Astrocyte (in vitro differentiated cells and primary cell): Measurements from ENCODE around the gene KRTAP10-2. TPM values are rescaled to one million over a fixed set of nuclear protein-coding genes. Genes with fewer than 3 reads are reported as not detected.

Experiments used
- DNase-seq: peaks from one replicate; pipeline ENCODE4 v3.0.0-alpha.2; 2010; ENCODE audit warnings: low read depth
- FAIRE-seq: peaks from 2 replicates; lab custom pipeline; 2011; peaks lifted over from hg19 to GRCh38; lab: Jason Lieb, UNC
- H2AFZ ChIP-seq: 2 replicates; pipeline ENCODE4 v1.6.0; 2012; ENCODE audit warnings: low read depth, low read length, inconsistent platforms
- H3K27ac ChIP-seq: 2 replicates; pipeline ENCODE4 v1.5.1; 2011; ENCODE audit warnings: low read depth, low read length, inconsistent platforms
- H3K27me3 ChIP-seq: 2 replicates; pipeline ENCODE4 v1.6.0; 2011; ENCODE audit warnings: low read length, inconsistent platforms; ENCODE audit not compliant: insufficient read depth
- H3K36me3 ChIP-seq: 2 replicates; pipeline ENCODE4 v1.5.1; 2011; ENCODE audit warnings: low read length, inconsistent platforms; ENCODE audit not compliant: insufficient read depth
- H3K4me1 ChIP-seq: 2 replicates; pipeline ENCODE4 v1.5.1; 2011; ENCODE audit warnings: low read length, inconsistent platforms; ENCODE audit not compliant: insufficient read depth
- H3K4me2 ChIP-seq: 2 replicates; pipeline ENCODE4 v1.6.0; 2012; ENCODE audit warnings: low read length, inconsistent platforms
- H3K4me3 ChIP-seq: 2 replicates; pipeline ENCODE4 v1.5.1; 2011; ENCODE audit warnings: low read depth, mild to moderate bottlenecking, low read length, inconsistent platforms; ENCODE audit not compliant: insufficient read depth
- H3K79me2 ChIP-seq: 2 replicates; pipeline ENCODE4 v1.6.0; 2012; ENCODE audit warnings: mild to moderate bottlenecking, low read length, inconsistent platforms; ENCODE audit not compliant: insufficient read depth
- H3K9ac ChIP-seq: 2 replicates; pipeline ENCODE4 v1.6.0; 2012; ENCODE audit warnings: mild to moderate bottlenecking, low read length, inconsistent platforms
- H3K9me3 ChIP-seq: 2 replicates; pipeline ENCODE4 v1.5.1; 2012; ENCODE audit warnings: low read depth, mild to moderate bottlenecking, low read length, inconsistent platforms; ENCODE audit not compliant: insufficient read depth
- H4K20me1 ChIP-seq: 2 replicates; pipeline ENCODE4 v1.6.0; 2012; ENCODE audit warnings: low read length, inconsistent platforms; ENCODE audit not compliant: insufficient read depth
- H3K27ac Mint-ChIP-seq: one replicate; pipeline ENCODE4 v1.8.0; 2021; ENCODE audit warnings: mild to moderate bottlenecking, mixed read lengths; ENCODE audit not compliant: unreplicated experiment
- H3K27me3 Mint-ChIP-seq: one replicate; pipeline ENCODE4 v1.8.0; 2021; ENCODE audit warnings: low read depth, mixed read lengths; ENCODE audit not compliant: unreplicated experiment
- H3K36me3 Mint-ChIP-seq: one replicate; pipeline ENCODE4 v1.8.0; 2021; ENCODE audit warnings: low read depth, mixed read lengths; ENCODE audit not compliant: unreplicated experiment
- H3K4me1 Mint-ChIP-seq: one replicate; pipeline ENCODE4 v1.8.0; 2021; ENCODE audit warnings: low read depth, mixed read lengths; ENCODE audit not compliant: unreplicated experiment
- H3K4me3 Mint-ChIP-seq: one replicate; pipeline ENCODE4 v1.8.0; 2021; ENCODE audit warnings: mild to moderate bottlenecking, moderate library complexity, mixed read lengths; ENCODE audit not compliant: unreplicated experiment
- H3K9me3 Mint-ChIP-seq: one replicate; pipeline ENCODE4 v1.8.0; 2021; ENCODE audit warnings: mild to moderate bottlenecking, mixed read lengths; ENCODE audit not compliant: unreplicated experiment
- EZH2 ChIP-seq: IDR thresholded peaks from 2 replicates; pipeline ENCODE4 v1.6.1; 2012; ENCODE audit warnings: mild to moderate bottlenecking, low read length, inconsistent platforms; ENCODE audit not compliant: insufficient read depth
- total RNA-seq: library from RNA; stranded (reverse); gene quantifications from 2 replicates; pipeline ENCODE4 v1.2.1, GENCODE V29; 2021
- TF ChIP-seq, protein P1 (sequence below): IDR thresholded peaks from 2 replicates; pipeline ENCODE4 v1.5.1; 2011; ENCODE audit warnings: low read depth, mild to moderate bottlenecking, inconsistent platforms, low read length, moderate library complexity; ENCODE audit not compliant: insufficient read depth

The KRTAP10-2 gene
- total RNA-seq, 1 donor from 2014 or later = not detected

DNA sequence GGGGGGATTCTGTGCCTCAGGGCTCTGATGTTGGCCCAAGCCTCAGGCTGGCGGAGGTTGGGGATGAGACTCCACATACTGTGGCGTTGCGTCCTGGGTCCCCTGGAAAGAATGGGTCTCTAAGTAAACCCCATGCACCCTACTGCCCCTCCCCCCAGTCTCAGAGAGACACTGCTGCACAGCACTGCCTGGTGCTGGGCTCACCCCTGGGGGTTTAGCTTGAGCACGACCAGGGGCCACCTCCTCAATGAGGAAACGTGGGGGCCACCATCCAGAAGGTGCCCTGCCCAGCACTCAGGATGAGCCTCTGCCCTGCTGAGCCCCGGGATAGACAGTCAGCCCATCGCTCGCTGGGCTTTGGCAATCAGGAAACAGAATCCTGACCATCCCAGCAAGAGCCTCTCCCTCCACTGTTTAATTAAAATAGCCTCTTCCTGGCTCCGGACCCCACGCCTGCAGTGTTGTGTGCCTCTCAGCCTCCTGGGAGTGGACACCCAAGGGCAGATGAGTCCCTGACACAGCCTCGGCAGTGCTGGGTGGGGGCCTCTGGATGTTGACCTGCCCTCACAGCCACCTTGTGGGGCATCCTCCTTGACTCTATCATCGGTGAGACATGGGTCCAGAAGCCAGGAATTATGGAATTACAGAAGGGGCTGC is 18.7 kb upstream of the KRTAP10-2 start:
- no peaks in the 10 kb centered on the region for H3K4me1 ChIP-seq
- no peaks in the 10 kb centered on the region for H3K36me3 ChIP-seq
- H4K20me1 ChIP-seq = no peaks in the 10 kb centered on the region
- Mint-ChIP-seq H3K9me3 (peaks cover 17% of the 10 kb centered on the region), H3K4me1 (peaks cover 4% of the 10 kb centered on the region), H3K36me3 (peaks cover 6% of the 10 kb centered on the region), H3K27me3 (peaks cover 13% of the 10 kb centered on the region), H3K4me3 (no peak overlapping the region), H3K27ac (no peak overlapping the region)
- DNase-seq = no peak
- peaks cover 11% of the 10 kb centered on the region for H3K9me3 ChIP-seq
- H3K4me2 ChIP-seq = no peak overlapping the region
- no peak overlapping the region for H3K27ac ChIP-seq
- H3K4me3 ChIP-seq = no peak overlapping the region
- no peak for FAIRE-seq
- H3K9ac ChIP-seq = no peak overlapping the region
- H3K27me3 ChIP-seq = no peaks in the 10 kb centered on the region
- TF ChIP-seq, protein P1, sequence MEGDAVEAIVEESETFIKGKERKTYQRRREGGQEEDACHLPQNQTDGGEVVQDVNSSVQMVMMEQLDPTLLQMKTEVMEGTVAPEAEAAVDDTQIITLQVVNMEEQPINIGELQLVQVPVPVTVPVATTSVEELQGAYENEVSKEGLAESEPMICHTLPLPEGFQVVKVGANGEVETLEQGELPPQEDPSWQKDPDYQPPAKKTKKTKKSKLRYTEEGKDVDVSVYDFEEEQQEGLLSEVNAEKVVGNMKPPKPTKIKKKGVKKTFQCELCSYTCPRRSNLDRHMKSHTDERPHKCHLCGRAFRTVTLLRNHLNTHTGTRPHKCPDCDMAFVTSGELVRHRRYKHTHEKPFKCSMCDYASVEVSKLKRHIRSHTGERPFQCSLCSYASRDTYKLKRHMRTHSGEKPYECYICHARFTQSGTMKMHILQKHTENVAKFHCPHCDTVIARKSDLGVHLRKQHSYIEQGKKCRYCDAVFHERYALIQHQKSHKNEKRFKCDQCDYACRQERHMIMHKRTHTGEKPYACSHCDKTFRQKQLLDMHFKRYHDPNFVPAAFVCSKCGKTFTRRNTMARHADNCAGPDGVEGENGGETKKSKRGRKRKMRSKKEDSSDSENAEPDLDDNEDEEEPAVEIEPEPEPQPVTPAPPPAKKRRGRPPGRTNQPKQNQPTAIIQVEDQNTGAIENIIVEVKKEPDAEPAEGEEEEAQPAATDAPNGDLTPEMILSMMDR = no peak
- TF ChIP-seq EZH2 = no peak
- H3K79me2 ChIP-seq = no peaks in the 10 kb centered on the region
- no peak overlapping the region for H2AFZ ChIP-seq

DNA sequence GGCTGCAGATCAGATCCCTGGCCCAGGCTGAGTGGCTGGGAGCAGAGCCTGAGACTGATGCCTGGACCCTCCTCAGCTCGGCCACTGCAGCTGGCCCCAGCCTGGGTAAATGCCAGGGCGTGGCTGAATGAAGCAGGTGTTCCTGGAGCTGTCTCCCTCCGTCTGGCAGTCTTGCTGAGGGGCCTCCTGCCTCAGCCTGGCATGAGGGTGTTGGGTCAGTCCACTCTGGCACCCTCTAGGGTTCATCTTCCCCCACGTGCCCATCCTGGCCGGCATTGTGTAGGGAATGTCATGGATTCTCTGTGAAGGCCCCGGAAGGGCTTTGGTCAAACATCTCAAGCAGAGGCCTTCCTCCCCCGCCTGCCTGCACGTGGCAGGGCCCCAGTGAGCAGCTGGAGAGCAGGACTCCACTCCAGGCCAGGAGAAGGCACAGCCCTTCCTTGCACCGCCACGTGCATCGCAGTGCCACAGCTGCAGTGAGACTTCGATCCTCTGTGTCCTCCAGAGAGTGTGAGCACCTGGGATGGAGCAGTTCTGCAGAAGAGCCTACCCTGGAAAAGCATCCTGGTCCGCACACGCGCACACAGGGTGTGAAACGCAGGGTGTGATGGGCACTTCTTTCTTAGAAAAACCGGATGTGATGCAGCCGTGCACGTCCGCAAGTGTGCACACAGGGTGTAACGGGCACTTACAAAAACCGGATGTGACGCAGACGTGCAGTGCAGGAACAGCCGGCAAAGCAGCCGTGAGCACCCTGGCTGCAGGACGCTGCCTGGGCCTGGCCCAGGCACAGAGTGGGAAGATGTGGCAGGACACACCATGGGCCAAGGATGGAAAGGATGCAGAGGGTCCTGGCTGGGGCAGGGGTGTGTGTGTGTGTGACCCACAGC is 17.6 kb upstream of the KRTAP10-2 start:
- H3K27me3 ChIP-seq = no peaks in the 10 kb centered on the region
- FAIRE-seq (no peak), DNase-seq (no peak)
- Mint-ChIP-seq H3K27me3 (peaks cover 10% of the 10 kb centered on the region), H3K36me3 (peaks cover 6% of the 10 kb centered on the region), H3K27ac (no peak overlapping the region), H3K9me3 (peaks cover 17% of the 10 kb centered on the region), H3K4me1 (peaks cover 4% of the 10 kb centered on the region), H3K4me3 (no peak overlapping the region)
- peaks cover 11% of the 10 kb centered on the region for H3K9me3 ChIP-seq
- no peaks in the 10 kb centered on the region for H3K36me3 ChIP-seq
- H4K20me1 ChIP-seq = no peaks in the 10 kb centered on the region
- H3K4me2 ChIP-seq = no peak overlapping the region
- no peaks in the 10 kb centered on the region for H3K4me1 ChIP-seq
- no peak overlapping the region for H3K4me3 ChIP-seq
- no peaks in the 10 kb centered on the region for H3K79me2 ChIP-seq
- no peak overlapping the region for H2AFZ ChIP-seq
- H3K27ac ChIP-seq = no peak overlapping the region
- no peak overlapping the region for H3K9ac ChIP-seq
- TF ChIP-seq, protein P1 = no peak
- TF ChIP-seq EZH2 = no peak
